ENCODE results near the gene BRMS1L.

BRMS1L gene

DNA sequence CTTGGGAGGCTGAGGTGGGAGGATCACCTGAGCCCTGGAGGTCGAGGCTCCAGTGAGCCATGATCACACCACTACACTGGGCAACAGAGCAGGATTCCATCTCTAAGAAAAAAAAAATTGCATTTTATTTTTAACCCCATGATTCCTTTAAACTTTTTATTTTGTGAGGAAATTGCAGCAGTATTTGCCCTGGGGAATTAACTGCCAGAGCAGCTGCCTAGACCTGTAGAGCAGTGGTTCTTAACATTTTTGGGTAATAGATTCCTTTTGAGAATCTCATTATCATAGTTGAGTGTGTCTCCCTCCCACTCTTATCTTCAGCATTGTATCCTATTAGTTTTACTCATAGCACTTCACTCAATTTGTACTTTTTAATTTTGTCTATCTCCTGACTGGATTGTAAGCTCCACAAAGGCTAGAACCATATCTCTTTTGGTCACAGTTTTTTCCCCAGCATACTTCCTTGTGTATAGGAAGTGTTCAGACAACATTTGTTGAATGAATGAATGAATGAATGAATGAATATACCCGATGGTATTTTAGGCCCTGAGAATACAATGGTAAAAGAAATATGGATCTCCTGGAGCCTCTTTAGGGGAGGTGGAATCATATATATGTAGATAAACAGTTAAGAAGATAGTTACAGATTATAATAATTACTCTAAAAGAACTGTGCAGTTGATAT, 40.6 kb downstream of the BRMS1L start:
- DNase-seq, result no peak

DNA sequence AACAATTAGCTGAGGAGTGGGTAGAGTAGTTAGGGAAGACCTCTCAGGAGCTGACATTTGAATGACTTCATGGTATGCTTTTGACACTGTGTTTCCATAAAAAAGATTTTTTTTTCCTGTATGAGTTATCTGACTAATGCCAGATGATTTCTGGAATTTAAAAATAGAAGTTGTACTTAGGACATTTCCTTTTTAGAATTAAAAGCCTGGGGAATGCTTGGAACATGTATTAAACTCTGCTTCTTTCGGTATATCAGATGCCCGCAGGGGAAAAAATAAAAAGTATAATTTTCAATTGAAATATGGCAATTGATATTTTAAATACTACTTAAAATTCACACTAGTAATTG, 41.1 kb downstream of the BRMS1L start:
- no peak for DNase-seq

- no peak for DNase-seq
Measured at GRCh38 chr14:35875296-35875695, 49.2 kb downstream of the BRMS1L start.

DNA sequence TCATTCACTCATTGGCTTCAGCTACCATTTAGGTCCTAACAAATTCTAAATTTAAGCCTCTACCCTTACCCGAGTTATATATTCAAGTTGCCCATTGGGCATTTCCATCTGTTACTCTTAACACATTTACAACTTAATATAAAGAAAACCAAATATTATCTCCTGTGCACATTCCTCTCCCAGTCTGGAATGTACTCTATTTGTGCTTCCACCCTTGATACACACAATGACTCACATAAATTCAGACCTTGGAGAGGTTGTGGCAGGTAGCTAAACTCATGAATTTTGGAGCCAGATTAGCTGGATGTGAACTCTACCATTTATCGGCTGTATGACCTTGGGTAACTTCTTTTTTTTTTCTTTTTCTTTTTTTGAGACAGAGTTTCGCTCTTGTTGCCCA, 51.1 kb downstream of the BRMS1L start:
- DNase-seq, result no peak

- DNase-seq, result no peak
Measured at GRCh38 chr14:35878272-35879150, 52.4 kb downstream of the BRMS1L start.

DNA sequence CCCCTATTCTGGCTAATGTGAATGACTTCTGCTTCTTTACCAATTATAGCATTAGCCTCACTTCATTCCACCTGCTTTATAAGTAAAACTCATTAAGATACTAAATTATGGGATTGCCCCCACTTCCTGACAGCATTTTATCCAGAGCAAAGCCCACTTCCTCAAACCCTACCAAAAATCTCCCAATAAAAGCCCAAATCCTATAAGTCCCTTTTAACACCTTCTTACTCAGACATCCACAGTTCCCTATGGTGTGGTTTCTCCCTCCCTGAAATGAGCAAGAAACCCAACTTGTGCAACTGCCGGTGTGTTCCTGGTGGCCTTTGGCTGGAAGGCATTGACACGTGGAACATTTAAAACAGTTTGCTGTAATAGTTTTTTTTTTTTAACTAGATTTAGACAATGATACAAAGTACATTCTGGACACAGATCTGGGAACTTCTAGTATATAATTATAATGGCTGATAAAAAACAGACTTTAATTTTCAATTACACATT, 53.1 kb downstream of the BRMS1L start:
- no peak for DNase-seq

- DNase-seq, result no peak
Measured at GRCh38 chr14:35879654-35880249, 53.6 kb downstream of the BRMS1L start.

DNA sequence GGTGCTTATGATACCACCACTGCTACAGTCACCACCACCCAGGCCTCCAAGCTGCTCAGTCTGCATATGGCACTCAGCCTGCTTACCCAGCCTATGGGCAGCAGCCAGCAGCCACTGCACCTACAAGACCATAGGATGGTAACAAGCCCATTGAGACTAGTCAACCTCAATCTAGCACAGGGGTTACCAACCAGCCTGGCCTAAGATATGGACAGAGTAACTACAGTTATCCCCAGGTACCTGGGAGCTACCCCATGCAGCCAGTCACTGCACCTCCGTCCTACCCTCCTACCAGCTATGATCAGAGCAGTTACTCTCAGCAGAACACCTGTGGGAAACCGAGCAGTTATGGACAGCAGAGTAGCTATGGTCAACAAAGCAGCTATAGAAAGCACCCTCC, 55.1 kb downstream of the BRMS1L start:
- DNase-seq, result no peak

- no peak for DNase-seq
Measured at GRCh38 chr14:35883677-35884293, 57.6 kb downstream of the BRMS1L start.

GRCh38 chr14:35890308-35890707, 64.2 kb downstream of the BRMS1L start:
- DNase-seq, result no peak

DNA sequence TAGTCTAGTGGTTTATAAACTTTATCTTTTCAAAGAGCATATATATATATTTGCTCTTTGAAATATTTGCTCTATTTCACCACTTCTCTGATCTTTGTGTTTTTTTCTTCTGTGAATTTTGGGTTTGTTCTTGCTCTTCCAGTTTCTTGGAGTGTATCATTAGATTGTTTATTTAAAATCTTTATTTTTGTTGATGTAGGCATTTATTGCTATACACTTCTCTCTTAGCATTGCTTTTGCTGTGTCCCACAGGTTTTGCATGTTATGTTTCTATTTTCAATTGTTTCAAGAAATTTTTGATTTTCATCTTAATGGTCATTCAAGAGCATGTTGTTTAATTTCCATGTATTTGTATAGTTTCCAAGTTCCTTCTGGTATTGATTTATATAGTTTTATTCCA, 69.1 kb downstream of the BRMS1L start:
- DNase-seq, result no peak

- no peak for DNase-seq
Measured at GRCh38 chr14:35897616-35898111, 71.5 kb downstream of the BRMS1L start.

GRCh38 chr14:35898217-35898775, 72.2 kb downstream of the BRMS1L start:
- DNase-seq, result no peak

- no peak for DNase-seq
Measured at GRCh38 chr14:35900741-35901140, 74.6 kb downstream of the BRMS1L start.

GRCh38 chr14:35909665-35910064, 83.5 kb downstream of the BRMS1L start:
- DNase-seq, result no peak

GRCh38 chr14:35910191-35910590, 84.1 kb downstream of the BRMS1L start:
- no peak for DNase-seq

DNA sequence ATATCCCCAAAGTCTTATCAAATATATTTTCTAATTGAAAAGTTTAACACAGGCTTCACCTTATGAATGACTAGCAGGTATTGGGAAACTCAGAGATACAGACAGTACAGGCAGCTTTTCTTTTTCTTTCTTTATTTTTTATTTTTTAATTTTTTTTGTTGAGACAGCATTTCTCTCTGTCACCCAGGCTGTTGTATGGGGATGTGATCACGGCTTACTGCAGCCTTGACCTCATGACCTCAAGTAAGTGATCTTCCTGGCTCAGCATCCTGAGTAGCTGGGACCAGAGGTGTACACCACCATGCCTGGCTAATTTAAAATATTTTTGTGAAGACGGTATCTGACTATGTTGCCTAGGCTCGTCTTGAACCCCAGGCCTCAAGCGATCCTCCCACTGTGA, 85.0 kb downstream of the BRMS1L start:
- DNase-seq, result no peak

GRCh38 chr14:35915185-35915584, 89.0 kb downstream of the BRMS1L start:
- DNase-seq, result no peak

GRCh38 chr14:35915775-35916174, 89.6 kb downstream of the BRMS1L start:
- no peak for DNase-seq
